Endothelial cell of umbilical vein (primary cell): ENCODE data around the gene CCDC27. TPM values are rescaled to one million over a fixed set of nuclear protein-coding genes. Genes with fewer than 3 reads are reported as not detected.

Source experiments
- BruUV-seq: library from RNA; stranded (reverse); fragments of 400-500 nt; replicated peaks from 2 replicates; lab custom pipeline; 2021; lab: Mats Ljungman, UMichigan
- CTCF ChIA-PET: fragments of 300-600, 350-600 bp; sonication (Branson Sonifier 250); formaldehyde crosslinking; loops from one replicate; lab custom pipeline; 2021; ENCODE audit warnings: antibody characterized with exemption, inconsistent platforms; lab: Charles Lee
- POLR2A ChIA-PET: fragments of 300-600, 350-600 bp; sonication (Branson Sonifier 250); formaldehyde crosslinking; loops from one replicate; lab custom pipeline; 2021; ENCODE audit warnings: antibody characterized with exemption, inconsistent platforms; lab: Charles Lee
- DNase-seq: peaks from one replicate; pipeline ENCODE4 v3.0.0-alpha.2; 2011; ENCODE audit warnings: low read depth, low spot score
- FAIRE-seq: peaks from 2 replicates; lab custom pipeline; 2011; peaks lifted over from hg19 to GRCh38; lab: Jason Lieb, UNC
- H2AFZ ChIP-seq: 2 replicates; pipeline ENCODE4 v1.6.0; 2012; ENCODE audit warnings: low read depth, low read length, control low read depth, inconsistent platforms
- H3K27ac ChIP-seq: 2 replicates; pipeline ENCODE4 v1.5.1; 2011; ENCODE audit warnings: low read depth, mild to moderate bottlenecking, control low read depth, low read length, moderate library complexity; ENCODE audit not compliant: insufficient read depth
- H3K27me3 ChIP-seq, 2 experiments: 2 replicates each; pipeline versions ENCODE4 v1.6.0 to v1.6.1; 2011; ENCODE audit warnings: low read length in 2 of 2, mixed read lengths in 1 of 2; ENCODE audit not compliant: control insufficient read depth in 2 of 2, insufficient read depth in 2 of 2
- H3K36me3 ChIP-seq, 2 experiments: 2 replicates in 1 of 2; 3 replicates in 1 of 2; pipeline ENCODE4 v1.5.1; 2011; ENCODE audit warnings: low read length in 2 of 2, mild to moderate bottlenecking in 1 of 2, moderate library complexity in 1 of 2; ENCODE audit not compliant: control insufficient read depth in 2 of 2, insufficient read depth in 2 of 2; ENCODE audit errors: extremely low read depth in 1 of 2
- H3K4me1 ChIP-seq: 3 replicates; pipeline ENCODE4 v1.5.1; 2011; ENCODE audit warnings: mild to moderate bottlenecking, low read length; ENCODE audit not compliant: control insufficient read depth, insufficient read depth; ENCODE audit errors: extremely low read depth
- H3K4me2 ChIP-seq: 2 replicates; pipeline ENCODE4 v1.6.1; 2011; ENCODE audit warnings: low read length, control low read depth, mixed read lengths; ENCODE audit not compliant: insufficient read depth
- H3K4me3 ChIP-seq, 3 experiments: fragments of 200-600 bp in 1 of 3; sonication (generic), shearing (Covaris generic) in 1 of 3; replicated peaks in 1 of 3; 2 replicates each; pipeline ENCODE4 v1.5.1; 2011 to 2016; ENCODE audit warnings: control low read depth in 3 of 3, low read length in 3 of 3, mild to moderate bottlenecking in 2 of 3, inconsistent platforms in 1 of 3, low read depth in 1 of 3, moderate library complexity in 1 of 3; ENCODE audit not compliant: insufficient read depth in 1 of 3
- H3K79me2 ChIP-seq: 2 replicates; pipeline ENCODE4 v1.6.0; 2012; ENCODE audit warnings: low read length, inconsistent platforms; ENCODE audit not compliant: control insufficient read depth, insufficient read depth
- H3K9ac ChIP-seq: replicated peaks from 2 replicates; pipeline ENCODE3; 2011; ENCODE audit warnings: low read length, control low read depth; ENCODE audit not compliant: insufficient read depth; ENCODE audit errors: extremely low read depth
- H3K9me1 ChIP-seq: replicated peaks from 3 replicates; pipeline ENCODE4 v1.6.0; 2011; ENCODE audit warnings: mild to moderate bottlenecking, low read length; ENCODE audit not compliant: control insufficient read depth, insufficient read depth; ENCODE audit errors: extremely low read depth
- H3K9me3 ChIP-seq: replicated peaks from 2 replicates; pipeline ENCODE4 v1.5.1; 2012; ENCODE audit warnings: low read length, inconsistent platforms; ENCODE audit not compliant: control insufficient read depth, insufficient read depth
- H4K20me1 ChIP-seq: replicated peaks from 2 replicates; pipeline ENCODE3; 2011; ENCODE audit warnings: mild to moderate bottlenecking, low read length; ENCODE audit not compliant: control insufficient read depth, insufficient read depth; ENCODE audit errors: extremely low read depth
- EZH2 ChIP-seq: IDR thresholded peaks from 2 replicates; pipeline ENCODE4 v1.6.1; 2012; ENCODE audit warnings: borderline replicate concordance, low read depth, mild to moderate bottlenecking, moderate library complexity, low read length, inconsistent platforms; ENCODE audit not compliant: severe bottlenecking
- FOS ChIP-seq: IDR thresholded peaks from 2 replicates; pipeline ENCODE4 v1.6.1; 2011; ENCODE audit warnings: mild to moderate bottlenecking, low read length, moderate library complexity, borderline replicate concordance; ENCODE audit not compliant: insufficient read depth
- GATA2 ChIP-seq: IDR thresholded peaks from 2 replicates; pipeline ENCODE4 v1.7.0; 2011; ENCODE audit warnings: low read depth, mild to moderate bottlenecking, moderate library complexity, mixed read lengths, low read length; ENCODE audit not compliant: insufficient read length, insufficient read depth
- JUN ChIP-seq: IDR thresholded peaks from 2 replicates; pipeline ENCODE4 v1.6.1; 2011; ENCODE audit warnings: borderline replicate concordance, low read depth; ENCODE audit not compliant: insufficient read length, insufficient read depth
- MYC ChIP-seq: IDR thresholded peaks from one replicate; pipeline ENCODE4 v1.6.1; 2011; ENCODE audit warnings: mild to moderate bottlenecking, low read depth, low read length
- POLR2A ChIP-seq: IDR thresholded peaks from 2 replicates; pipeline ENCODE4 v1.6.1; 2012; ENCODE audit warnings: low read depth, mild to moderate bottlenecking, control low read depth, low read length
- POLR2AphosphoS5 ChIP-seq: IDR thresholded peaks from 2 replicates; pipeline ENCODE4 v1.6.1; 2012; ENCODE audit warnings: low read depth, mild to moderate bottlenecking, control low read depth, low read length, moderate library complexity; ENCODE audit not compliant: insufficient read depth
- dilution Hi-C: fragments of 300-500 bp; cut with MboI; formaldehyde crosslinking; loops from one replicate; pipeline ENCODE4 v1.15.0; 2019; ENCODE audit warnings: low sequenced_read_pairs; ENCODE audit not compliant: extremely low pct_ligation_motif_present
- intact Hi-C: fragments of 100-400 bp; cut with micrococcal nuclease; formaldehyde crosslinking; loops from one replicate; pipeline ENCODE4 v1.10.0; 2022
- polyA plus RNA-seq, 4 experiments: library from polyadenylated mRNA; depleted of rRNA in 3 of 4; stranded (reverse) in 3 of 4; unstranded in 1 of 4; fragments of >200 nt; gene quantifications; 2 replicates each; pipeline versions ENCODE4 v1.2.1 to v1.2.3, GENCODE V29; 2011 to 2012; ENCODE audit warnings: missing spikeins in 1 of 4
- total RNA-seq: library from RNA; stranded (reverse); gene quantifications from 2 replicates; pipeline ENCODE4 v1.2.3, GENCODE V29; 2021
- TF ChIP-seq, protein P1 (sequence below), 2 donors: IDR thresholded peaks; 1 replicate in 1 of 2; 2 replicates in 1 of 2; pipeline ENCODE4 v1.5.1; 2011; ENCODE audit warnings: low read length in 2 of 2, mild to moderate bottlenecking in 2 of 2, moderate library complexity in 2 of 2, control low read depth in 1 of 2, inconsistent platforms in 1 of 2, low read depth in 1 of 2; ENCODE audit not compliant: insufficient read depth in 1 of 2; ENCODE audit errors: extremely low read depth in 1 of 2
- TF ChIP-seq, protein P2 (sequence below): IDR thresholded peaks from 2 replicates; pipeline ENCODE4 v1.6.1; 2011; ENCODE audit not compliant: insufficient read depth, insufficient read length

The CCDC27 gene
- total and polyA plus RNA-seq, 2 donors (not counting 3 experiments of a cell fraction or from before 2014, with no cell fraction given), result not detected

DNA sequence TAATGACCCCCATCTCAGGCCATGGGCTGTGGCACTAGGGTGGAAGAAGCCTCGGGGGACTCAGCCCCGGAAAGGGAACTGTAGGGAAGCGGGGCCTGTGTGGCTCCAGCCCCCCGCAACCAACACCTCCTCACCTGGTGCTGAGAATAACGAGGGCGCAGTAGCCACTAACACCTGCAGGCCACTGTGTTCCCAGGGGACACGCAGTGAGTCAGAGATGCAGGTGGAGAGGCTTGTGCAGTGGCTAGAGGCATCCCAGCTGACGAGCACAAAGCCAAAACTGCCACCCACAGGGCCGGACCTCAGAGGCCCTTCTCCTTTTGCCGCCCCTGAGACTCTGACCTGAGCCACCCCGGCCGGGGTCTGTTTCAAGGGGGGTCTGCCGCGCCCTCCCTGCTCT is 33.5 kb upstream of the CCDC27 start:
- Histone ChIP-seq H3K4me1 (no peaks in the 10 kb centered on the region), H3K4me2 (no peak overlapping the region), H3K79me2 (no peaks in the 10 kb centered on the region), H3K9me1 (no peaks in the 10 kb centered on the region), H3K9ac (no peak overlapping the region), H3K36me3 (no peaks in the 10 kb centered on the region), H3K4me3 (no peak overlapping the region), H2AFZ (no peak overlapping the region), H4K20me1 (no peaks in the 10 kb centered on the region), H3K9me3 (no peaks in the 10 kb centered on the region), H3K27me3 (no peaks in the 10 kb centered on the region), H3K27ac (no peak overlapping the region)
- FAIRE-seq (no peak), DNase-seq (no peak)
- ChIA-PET POLR2A (no interaction called here), CTCF (interaction anchor here (2.7 kb wide), 1 partner anchor 266 kb away, joined by 11 read pairs; no protein-coding TSS in a partner anchor)
- intact Hi-C loops, result no loop called here
- no TSS peak for BruUV-seq
- TF ChIP-seq JUN (no peak), GATA2 (no peak), EZH2 (no peak), POLR2AphosphoS5 (no peak), MYC (no peak), POLR2A (no peak), FOS (no peak)
- TF ChIP-seq, protein P1, sequence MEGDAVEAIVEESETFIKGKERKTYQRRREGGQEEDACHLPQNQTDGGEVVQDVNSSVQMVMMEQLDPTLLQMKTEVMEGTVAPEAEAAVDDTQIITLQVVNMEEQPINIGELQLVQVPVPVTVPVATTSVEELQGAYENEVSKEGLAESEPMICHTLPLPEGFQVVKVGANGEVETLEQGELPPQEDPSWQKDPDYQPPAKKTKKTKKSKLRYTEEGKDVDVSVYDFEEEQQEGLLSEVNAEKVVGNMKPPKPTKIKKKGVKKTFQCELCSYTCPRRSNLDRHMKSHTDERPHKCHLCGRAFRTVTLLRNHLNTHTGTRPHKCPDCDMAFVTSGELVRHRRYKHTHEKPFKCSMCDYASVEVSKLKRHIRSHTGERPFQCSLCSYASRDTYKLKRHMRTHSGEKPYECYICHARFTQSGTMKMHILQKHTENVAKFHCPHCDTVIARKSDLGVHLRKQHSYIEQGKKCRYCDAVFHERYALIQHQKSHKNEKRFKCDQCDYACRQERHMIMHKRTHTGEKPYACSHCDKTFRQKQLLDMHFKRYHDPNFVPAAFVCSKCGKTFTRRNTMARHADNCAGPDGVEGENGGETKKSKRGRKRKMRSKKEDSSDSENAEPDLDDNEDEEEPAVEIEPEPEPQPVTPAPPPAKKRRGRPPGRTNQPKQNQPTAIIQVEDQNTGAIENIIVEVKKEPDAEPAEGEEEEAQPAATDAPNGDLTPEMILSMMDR (IDR thresholded peaks at IDR 0.05; ENCODE audit: extremely low read depth in 1 of 2, insufficient read depth in 1 of 2, low read depth in 1 of 2, low read length in 2 of 2), result no peak
- TF ChIP-seq, protein P2, sequence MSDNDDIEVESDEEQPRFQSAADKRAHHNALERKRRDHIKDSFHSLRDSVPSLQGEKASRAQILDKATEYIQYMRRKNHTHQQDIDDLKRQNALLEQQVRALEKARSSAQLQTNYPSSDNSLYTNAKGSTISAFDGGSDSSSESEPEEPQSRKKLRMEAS, result no peak
- dilution Hi-C loops, result no loop called here
